Nucleus accumbens (tissue), 56 donors: Measurements from ENCODE around the gene ADGRL3.

ENCODE experiments used
- DNase-seq, 56 donors: peaks; one replicate each; lab custom pipeline; 2025; lab: John Stamatoyannopoulos, UW

The ADGRL3 gene

DNA sequence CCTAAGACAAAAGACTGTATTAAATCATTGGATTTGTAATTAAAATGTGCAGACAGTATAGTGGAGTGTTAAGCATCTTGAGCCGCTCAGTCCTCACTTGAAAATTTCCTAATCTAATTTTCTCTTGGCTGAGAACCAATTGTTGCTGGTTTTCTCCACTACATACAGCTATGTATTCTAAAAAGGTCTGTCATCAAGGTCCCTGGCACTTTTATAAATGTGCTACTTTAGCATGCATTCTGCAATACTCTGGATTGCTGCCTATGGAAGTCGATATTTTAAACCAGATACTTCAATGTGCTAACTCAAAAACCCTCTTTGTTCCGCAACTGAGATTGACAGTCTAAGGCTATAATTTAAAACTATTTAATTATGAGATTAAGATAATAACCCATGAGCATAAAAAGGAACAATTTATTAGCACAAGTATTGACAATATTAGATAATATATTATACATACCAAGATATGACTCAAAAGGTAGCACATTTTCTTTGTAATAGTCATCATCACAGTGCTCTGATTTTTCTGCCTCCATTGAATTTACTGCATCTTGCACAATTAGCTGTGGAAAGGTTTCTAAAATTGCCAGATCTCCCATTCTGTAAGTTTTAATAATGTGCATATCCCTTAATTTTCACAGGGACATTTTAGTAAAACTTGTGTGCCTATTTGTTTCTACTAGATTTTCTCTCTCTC, 815.1 kb downstream of the ADGRL3 start:
- no peak for DNase-seq

DNA sequence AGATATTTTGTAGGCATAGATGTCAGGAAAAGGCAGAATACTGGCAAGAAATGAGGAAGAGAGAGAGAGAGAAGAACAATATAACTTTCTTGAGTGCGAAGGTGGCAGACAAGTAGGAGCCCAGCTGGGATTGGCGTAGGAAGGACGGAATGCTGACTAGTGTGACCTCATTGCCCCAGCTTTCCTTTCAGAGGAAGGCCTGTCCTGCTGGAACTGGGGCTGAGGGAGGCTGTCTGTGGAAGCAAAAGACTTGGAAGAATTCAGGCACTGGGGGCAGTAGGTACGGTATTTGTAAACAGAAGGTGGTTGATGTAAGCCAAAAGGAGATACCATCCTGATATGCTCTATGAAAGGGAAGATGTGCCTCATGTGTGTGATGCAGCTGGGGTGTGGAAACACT, 818.4 kb downstream of the ADGRL3 start:
- no peak for DNase-seq

GRCh38 chr4:62023633-62024032, 823.5 kb downstream of the ADGRL3 start:
- no peak for DNase-seq

DNA sequence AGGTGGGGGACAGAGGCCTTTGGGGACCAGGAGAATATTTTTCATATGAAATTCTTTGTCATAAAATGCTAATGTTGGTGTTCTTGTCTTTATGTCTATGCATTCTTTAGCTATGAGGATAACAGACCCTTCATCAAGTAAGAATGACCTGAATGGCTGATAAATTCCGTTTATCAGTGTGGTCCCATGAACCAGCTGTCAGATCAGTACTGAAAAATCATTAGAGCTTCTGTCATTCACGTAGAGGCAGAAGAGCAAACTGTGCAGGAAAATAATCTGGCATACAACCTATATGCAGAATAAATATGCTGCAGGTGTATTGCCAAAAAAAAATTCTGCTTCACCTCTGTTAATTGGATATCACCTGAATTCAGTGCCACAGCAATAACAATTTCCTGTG, 828.6 kb downstream of the ADGRL3 start:
- DNase-seq: no peak

GRCh38 chr4:62030958-62031357, 830.8 kb downstream of the ADGRL3 start:
- no peak for DNase-seq

DNA sequence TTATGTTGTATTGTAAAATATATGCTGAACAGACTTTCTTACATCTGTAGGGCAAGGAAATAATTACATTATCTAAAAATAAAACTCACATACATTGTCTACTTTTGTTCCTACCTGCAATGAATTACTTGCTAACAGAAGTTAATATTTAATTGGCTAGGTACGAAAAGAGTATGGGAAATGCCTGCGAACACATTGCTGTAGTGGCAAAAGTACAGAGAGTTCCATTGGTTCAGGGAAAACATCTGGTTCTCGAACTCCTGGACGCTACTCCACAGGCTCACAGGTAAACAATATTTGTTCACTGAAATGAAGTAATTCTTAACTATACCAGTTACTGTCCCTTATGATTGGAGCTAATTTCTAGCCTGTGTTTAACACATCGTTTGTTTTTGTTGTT, 837.4 kb downstream of the ADGRL3 start:
- no peak for DNase-seq

DNA sequence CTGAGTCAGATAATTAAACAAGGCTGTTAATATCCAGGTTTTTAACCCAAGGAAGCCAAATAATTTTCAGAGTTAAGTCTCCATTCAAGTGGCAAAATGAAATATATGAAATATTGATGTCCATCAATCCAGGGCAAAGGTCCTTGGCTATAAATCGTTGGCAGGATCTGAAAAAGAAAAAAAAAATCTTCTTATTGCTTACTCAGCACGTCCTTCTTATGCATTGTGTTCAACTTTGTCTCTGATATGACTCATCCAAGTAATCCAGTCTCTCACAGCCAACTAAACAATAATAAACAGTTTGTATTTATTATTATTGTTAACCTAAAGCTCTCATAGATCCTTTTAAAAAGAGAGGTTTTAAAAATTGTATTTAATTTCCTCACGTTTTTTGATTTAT, 851.2 kb downstream of the ADGRL3 start:
- DNase-seq: no peak

DNA sequence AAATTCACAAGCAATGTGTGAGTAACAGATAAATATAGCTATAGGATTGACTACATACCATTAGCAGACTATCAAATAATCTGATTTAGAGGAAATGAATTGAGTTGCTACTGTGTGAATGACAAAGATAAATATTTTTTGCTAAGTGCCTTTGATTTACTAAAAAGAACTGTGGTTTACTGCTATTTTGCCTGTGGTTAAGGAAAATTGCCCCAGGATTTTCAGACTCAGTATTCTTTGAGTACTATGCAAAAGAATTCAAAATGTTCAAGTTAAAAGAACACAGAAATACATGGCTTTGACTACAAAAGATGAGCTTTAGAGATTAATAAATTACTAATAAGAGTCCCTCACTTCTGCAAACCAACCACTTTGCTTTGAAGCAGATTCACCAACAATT, 853.8 kb downstream of the ADGRL3 start:
- DNase-seq: no peak

- DNase-seq: no peak
Measured at GRCh38 chr4:62057031-62057430, 856.9 kb downstream of the ADGRL3 start.

- no peak for DNase-seq
Measured at GRCh38 chr4:62058571-62058970, 858.4 kb downstream of the ADGRL3 start.

- no peak for DNase-seq
Measured at GRCh38 chr4:62070291-62070852, 870.2 kb downstream of the ADGRL3 start.

DNA sequence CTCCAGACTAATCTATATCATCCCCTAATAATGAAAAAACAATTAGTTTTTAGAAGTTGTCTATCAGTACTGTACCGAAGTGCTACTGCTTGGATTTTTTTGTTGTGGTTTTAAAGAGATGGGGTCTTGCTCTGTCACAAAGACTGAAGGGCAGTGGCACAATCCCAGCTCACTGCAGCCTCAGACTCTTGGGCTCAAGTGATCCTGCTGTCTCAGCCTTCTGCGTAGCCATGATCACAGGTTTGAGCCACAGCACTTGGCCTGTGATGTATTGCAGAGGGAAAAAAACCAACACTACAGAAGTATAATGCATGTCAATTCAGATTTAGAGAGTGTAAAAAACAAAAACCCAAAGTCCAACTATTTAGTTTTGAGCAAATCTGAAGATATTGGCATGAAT, 875.0 kb downstream of the ADGRL3 start:
- DNase-seq: no peak

GRCh38 chr4:62075521-62075920, 875.4 kb downstream of the ADGRL3 start:
- DNase-seq: no peak

- DNase-seq: no peak
Measured at GRCh38 chr4:62077406-62077805, 877.3 kb downstream of the ADGRL3 start.

- DNase-seq: no peak
Measured at GRCh38 chr4:62080431-62080830, 880.3 kb downstream of the ADGRL3 start.

DNA sequence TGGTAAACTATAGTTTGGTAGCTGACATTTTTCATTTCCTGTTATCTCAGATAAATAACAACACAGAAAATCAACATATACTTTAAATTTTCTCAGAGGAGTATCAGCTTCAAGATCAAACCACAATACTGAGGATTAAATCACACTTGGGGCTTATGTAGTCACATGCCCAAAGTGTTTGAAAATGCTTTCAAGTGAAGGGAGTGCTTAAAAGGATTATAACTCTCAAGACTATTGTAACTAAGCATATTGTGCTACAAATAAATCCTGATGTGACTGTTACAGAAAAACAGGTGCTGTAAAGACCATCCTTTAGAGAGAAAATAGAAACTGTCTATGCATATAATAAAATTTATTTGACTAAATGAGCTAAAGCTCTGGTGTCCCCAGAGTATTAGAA, 887.6 kb downstream of the ADGRL3 start:
- DNase-seq: no peak

GRCh38 chr4:62093735-62094134, 893.6 kb downstream of the ADGRL3 start:
- no peak for DNase-seq

- no peak for DNase-seq
Measured at GRCh38 chr4:62096881-62097280, 896.8 kb downstream of the ADGRL3 start.

- no peak for DNase-seq
Measured at GRCh38 chr4:62115216-62115615, 915.1 kb downstream of the ADGRL3 start.

GRCh38 chr4:62117886-62118285, 917.8 kb downstream of the ADGRL3 start:
- DNase-seq: no peak

DNA sequence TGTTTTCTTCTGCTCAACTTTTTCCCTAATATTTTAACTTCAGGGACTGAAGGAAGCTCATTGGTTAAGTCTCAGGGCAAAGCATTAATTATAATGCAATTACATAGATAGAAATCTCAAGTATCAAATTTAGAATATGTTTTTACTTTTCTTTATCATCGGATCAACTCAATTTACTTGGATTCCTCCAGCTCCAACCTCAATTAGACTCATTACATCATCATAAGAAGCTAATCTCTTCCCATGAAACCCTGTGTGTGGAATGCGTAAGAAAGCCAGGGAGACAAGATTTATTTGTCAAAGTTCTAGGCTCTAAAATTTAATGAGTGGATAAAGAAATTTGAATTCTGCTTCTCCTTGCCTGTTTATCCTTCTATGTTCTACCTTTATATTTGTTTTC, 918.4 kb downstream of the ADGRL3 start:
- no peak for DNase-seq

GRCh38 chr4:62119195-62119594, 919.1 kb downstream of the ADGRL3 start:
- DNase-seq: no peak
